Right ventricle myocardium superior (tissue), 1 donor: ENCODE measurements around the gene ACSM2B. TPM values are rescaled to one million over a fixed set of nuclear protein-coding genes. Genes with fewer than 3 reads are reported as not detected.

Experiments used
- total RNA-seq: library from RNA; stranded (reverse); fragmentation: NEBNext Ultra II Directional; extraction: Animal tissue kit (Norgen Biotek cat#: 25700); gene quantifications from one replicate; pipeline ENCODE4 v1.2.1, GENCODE V29; 2021
- donor health status: DM: no; HTN: yes; CAD: no; lungs with severe emphysema.

The ACSM2B gene
- total RNA-seq, 1 donor from 2014 or later: not detected

Other genes starting within 250 kb of the ACSM2B start
- gene GP2, start 248.9 kb downstream of the ACSM2B start, total RNA-seq: not detected
- not detected for gene UMOD, start 223.7 kb downstream of the ACSM2B start, total RNA-seq
- not detected for gene PDILT, start 171.6 kb downstream of the ACSM2B start, total RNA-seq
- gene ACSM5, start 166.8 kb downstream of the ACSM2B start, total RNA-seq: 1.4 TPM
- gene ACSM2A, start 124.8 kb downstream of the ACSM2B start, total RNA-seq: not detected
- not detected for gene ACSM1, start 121.3 kb upstream of the ACSM2B start, total RNA-seq
- 17.2 TPM for gene THUMPD1, start 165.5 kb upstream of the ACSM2B start, total RNA-seq
- gene ACSM3, start 187.6 kb upstream of the ACSM2B start, total RNA-seq: 8.7 TPM
- 10.0 TPM for gene ERI2, start 230.1 kb upstream of the ACSM2B start, total RNA-seq
- 5.1 TPM for gene REXO5, start 230.2 kb upstream of the ACSM2B start, total RNA-seq